B cell (primary cell): ENCODE results near the gene IKZF3. TPM values are rescaled to one million over a fixed set of nuclear protein-coding genes. Genes with fewer than 3 reads are reported as not detected.
A peak's percentile ranks its signal among the peaks of the same experiment; 100 is the strongest.
"Not testable (repeated sequence)": the region's sequence is repeated elsewhere in the genome, so short reads cannot be mapped to it uniquely, and the experiment has no call there.

ENCODE experiments used
- ATAC-seq: fragments of 200-7000 bp; cut with Tn5 transposase; one replicate; pipeline ENCODE4 v1.10.0; 2021; ENCODE audit warnings: low read depth, mild to moderate bottlenecking, moderate number of reproducible peaks, moderate library complexity
- CTCF ChIA-PET: fragments of 350-600 bp; sonication (Branson Sonifier 250); formaldehyde crosslinking; loops from one replicate; lab custom pipeline; 2021; ENCODE audit warnings: antibody characterized with exemption, inconsistent platforms; lab: Charles Lee
- POLR2A ChIA-PET: fragments of 350-600 bp; sonication (Branson Sonifier 250); formaldehyde crosslinking; loops from one replicate; lab custom pipeline; 2021; ENCODE audit warnings: antibody characterized with exemption; lab: Charles Lee
- DNase-seq: peaks from one replicate; pipeline ENCODE4 v3.0.0; 2013
- H2AFZ ChIP-seq: 2 replicates; pipeline ENCODE4 v1.6.1; 2012; ENCODE audit warnings: mild to moderate bottlenecking, low read depth, low read length; ENCODE audit not compliant: insufficient read depth, poor library complexity, severe bottlenecking
- H3K27ac ChIP-seq, 2 donors: 1 replicate in 1 of 2; 2 replicates in 1 of 2; pipeline ENCODE4 v1.5.1; 2012 to 2013; ENCODE audit warnings: low read length in 2 of 2, mild to moderate bottlenecking in 2 of 2, moderate library complexity in 1 of 2
- H3K27me3 ChIP-seq, 4 experiments: fragments of 200-600 bp in 1 of 4; sonication (generic) in 1 of 4; replicated peaks in 1 of 4; 1 replicate in 2 of 4; 2 replicates in 2 of 4; pipeline versions ENCODE4 v1.6.1 to v1.7.0; 2013 to 2016; ENCODE audit warnings: low read length in 3 of 4, mild to moderate bottlenecking in 2 of 4, mixed read lengths in 1 of 4, moderate library complexity in 1 of 4; ENCODE audit not compliant: insufficient read depth in 4 of 4, control insufficient read depth in 3 of 4; ENCODE audit errors: control extremely low read depth in 1 of 4
- H3K36me3 ChIP-seq, 2 experiments: replicated peaks in 1 of 2; 1 replicate in 1 of 2; 2 replicates in 1 of 2; pipeline versions ENCODE4 v1.6.1 to v1.7.1; 2013; ENCODE audit warnings: low read length in 1 of 2; ENCODE audit not compliant: insufficient read depth in 2 of 2, control insufficient read depth in 1 of 2; ENCODE audit errors: control extremely low read depth in 1 of 2, extremely low read depth in 1 of 2
- H3K4me1 ChIP-seq, 2 donors: fragments of 200-600 bp in 1 of 2; sonication (generic) in 1 of 2; 1 replicate in 1 of 2; 2 replicates in 1 of 2; pipeline versions ENCODE4 v1.5.1 to v1.6.1; 2013 to 2017; ENCODE audit warnings: low read length in 2 of 2; ENCODE audit not compliant: control insufficient read depth in 2 of 2, insufficient read depth in 2 of 2
- H3K4me2 ChIP-seq: replicated peaks from 2 replicates; pipeline ENCODE3; 2012; ENCODE audit warnings: mild to moderate bottlenecking, low read depth, low read length; ENCODE audit not compliant: poor library complexity, severe bottlenecking
- H3K4me3 ChIP-seq, 5 experiments: fragments of 200-600 bp in 1 of 5; sonication (generic) in 1 of 5; 1 replicate in 3 of 5; 2 replicates in 2 of 5; pipeline versions ENCODE4 v1.5.1 to v1.7.0; 2011 to 2016; ENCODE audit warnings: low read length in 4 of 5, mild to moderate bottlenecking in 4 of 5, low read depth in 2 of 5, control low read depth in 1 of 5, moderate library complexity in 1 of 5; ENCODE audit not compliant: insufficient read depth in 1 of 5; ENCODE audit errors: control extremely low read depth in 1 of 5, extremely low read depth in 1 of 5
- H3K79me2 ChIP-seq: fragments of 200-600 bp; sonication (generic); one replicate; pipeline ENCODE4 v1.6.0; 2016; ENCODE audit warnings: low read length; ENCODE audit not compliant: control insufficient read depth, insufficient read depth
- H3K9ac ChIP-seq: fragments of 200-600 bp; sonication (generic); 2 replicates; pipeline ENCODE4 v1.6.1; 2017; ENCODE audit warnings: mild to moderate bottlenecking, low read length, moderate library complexity
- H3K9me3 ChIP-seq, 3 donors: one replicate each; pipeline versions ENCODE4 v1.6.1 to v1.7.1; 2013; ENCODE audit warnings: low read length in 2 of 3; ENCODE audit not compliant: control insufficient read depth in 2 of 3, insufficient read depth in 1 of 3; ENCODE audit errors: control extremely low read depth in 1 of 3
- H4K20me1 ChIP-seq: 2 replicates; pipeline ENCODE4 v1.6.0; 2012; ENCODE audit warnings: mild to moderate bottlenecking, low read length; ENCODE audit not compliant: insufficient read depth, control insufficient read depth, poor library complexity, severe bottlenecking
- H3K27ac Mint-ChIP-seq: one replicate; pipeline ENCODE4 v1.8.0; 2021; ENCODE audit warnings: mixed read lengths
- H3K27me3 Mint-ChIP-seq: one replicate; pipeline ENCODE4 v1.8.0; 2021; ENCODE audit warnings: mixed read lengths
- H3K4me1 Mint-ChIP-seq: one replicate; pipeline ENCODE4 v1.8.0; 2021; ENCODE audit warnings: mixed read lengths
- H3K4me3 Mint-ChIP-seq: one replicate; pipeline ENCODE4 v1.8.0; 2021; ENCODE audit warnings: mixed read lengths
- H3K9me3 Mint-ChIP-seq: one replicate; pipeline ENCODE4 v1.8.0; 2022; ENCODE audit warnings: mixed read lengths; ENCODE audit not compliant: insufficient read depth
- EZH2 ChIP-seq: IDR thresholded peaks from 2 replicates; pipeline ENCODE4 v1.6.1; 2012; ENCODE audit warnings: borderline replicate concordance, low read depth, mild to moderate bottlenecking, moderate library complexity, low read length; ENCODE audit not compliant: insufficient read depth, poor library complexity, severe bottlenecking
- WGBS: methylation state at CpG from one replicate; pipeline ENCODE4 v1.1.5; 2013; ENCODE audit warnings: missing lambda C conversion rate; ENCODE audit not compliant: insufficient coverage; 5-methylcytosine and 5-hydroxymethylcytosine counted together
- intact Hi-C: fragments of 100-400 bp; cut with micrococcal nuclease; formaldehyde crosslinking; loops from one replicate; pipeline ENCODE4 v1.10.0; 2022
- polyA plus RNA-seq: library from polyadenylated mRNA; depleted of rRNA; stranded (reverse); fragments of >200 nt; gene quantifications from 2 replicates; pipeline ENCODE4 v1.2.3, GENCODE V29; 2012
- total RNA-seq, 2 donors: library from RNA; stranded (reverse); fragments of 120-200 nt in 1 of 2; gene quantifications; 1 replicate in 1 of 2; 2 replicates in 1 of 2; pipeline versions ENCODE4 v1.2.3 to v1.2.4, GENCODE V29; 2013 to 2022
- TF ChIP-seq, protein P1 (sequence below): fragments of 200-600 bp; IDR thresholded peaks from one replicate; pipeline ENCODE4 v1.8.0; 2022; ENCODE audit warnings: antibody characterized with exemption, mild to moderate bottlenecking

Gene IKZF3
- total and polyA plus RNA-seq, 2 donors (not counting 1 experiment from before 2014, with no cell fraction given) = 63.0 to 178 TPM

DNA sequence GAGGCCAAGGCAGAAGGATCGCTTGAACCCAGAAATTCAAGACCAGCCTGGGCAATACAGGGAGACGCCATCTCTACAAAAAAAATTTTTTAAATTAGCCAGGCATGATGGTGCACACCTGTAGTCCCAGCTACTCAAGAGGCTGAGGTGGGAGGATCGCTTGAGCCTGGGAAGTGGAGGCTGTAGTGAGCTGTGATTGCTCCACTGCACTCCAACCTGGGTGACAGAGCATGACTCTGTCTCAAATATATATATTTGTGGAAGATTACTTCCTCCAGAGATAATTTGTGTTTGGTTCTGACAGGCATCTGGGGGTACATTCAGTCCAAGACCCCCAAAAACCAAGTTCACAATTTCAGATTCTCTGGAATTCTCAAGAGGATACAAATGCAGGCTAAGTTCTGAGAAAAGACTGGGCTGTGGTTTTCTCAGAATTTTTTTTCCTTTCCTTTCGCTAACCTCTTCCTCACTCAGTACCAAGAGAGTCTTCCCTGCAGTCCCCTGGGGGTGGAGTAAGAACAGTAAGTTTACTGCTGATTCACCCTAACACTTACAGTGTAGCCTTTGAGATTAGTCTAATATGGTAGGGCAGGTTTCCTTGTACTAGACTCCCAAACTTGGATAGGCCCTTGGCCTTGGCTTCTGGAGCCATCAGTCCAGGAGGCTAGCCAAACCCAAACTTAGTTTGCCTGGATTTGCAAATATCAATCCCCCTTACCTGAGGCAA, 39.2 kb upstream of the IKZF3 start:
- Mint-ChIP-seq H3K9me3 (no peaks in the 10 kb centered on the region), H3K27ac (no peak overlapping the region), H3K4me3 (no peak overlapping the region), H3K27me3 (no peaks in the 10 kb centered on the region), H3K4me1 (peaks cover 3% of the 10 kb centered on the region)
- Histone ChIP-seq H3K36me3 (peaks cover 0 to 4% of the 10 kb centered on the region in 2 experiments), H2AFZ (no peak overlapping the region), H3K9me3 (no peaks in the 10 kb centered on the region), H3K27ac (peak overlapping the region in 1 of 2 donors; percentile 3), H4K20me1 (no peaks in the 10 kb centered on the region), H3K79me2 (no peaks in the 10 kb centered on the region), H3K27me3 (no peaks in the 10 kb centered on the region), H3K4me1 (peaks cover 3 to 6% of the 10 kb centered on the region in 2 donors), H3K4me3 (no peak overlapping the region), H3K4me2 (no peak overlapping the region), H3K9ac (no peak overlapping the region)
- ATAC-seq (no peak), DNase-seq (no peak)
- ChIA-PET CTCF (no interaction called here), POLR2A (no interaction called here)
- no peak for TF ChIP-seq EZH2
- TF ChIP-seq, protein P1, sequence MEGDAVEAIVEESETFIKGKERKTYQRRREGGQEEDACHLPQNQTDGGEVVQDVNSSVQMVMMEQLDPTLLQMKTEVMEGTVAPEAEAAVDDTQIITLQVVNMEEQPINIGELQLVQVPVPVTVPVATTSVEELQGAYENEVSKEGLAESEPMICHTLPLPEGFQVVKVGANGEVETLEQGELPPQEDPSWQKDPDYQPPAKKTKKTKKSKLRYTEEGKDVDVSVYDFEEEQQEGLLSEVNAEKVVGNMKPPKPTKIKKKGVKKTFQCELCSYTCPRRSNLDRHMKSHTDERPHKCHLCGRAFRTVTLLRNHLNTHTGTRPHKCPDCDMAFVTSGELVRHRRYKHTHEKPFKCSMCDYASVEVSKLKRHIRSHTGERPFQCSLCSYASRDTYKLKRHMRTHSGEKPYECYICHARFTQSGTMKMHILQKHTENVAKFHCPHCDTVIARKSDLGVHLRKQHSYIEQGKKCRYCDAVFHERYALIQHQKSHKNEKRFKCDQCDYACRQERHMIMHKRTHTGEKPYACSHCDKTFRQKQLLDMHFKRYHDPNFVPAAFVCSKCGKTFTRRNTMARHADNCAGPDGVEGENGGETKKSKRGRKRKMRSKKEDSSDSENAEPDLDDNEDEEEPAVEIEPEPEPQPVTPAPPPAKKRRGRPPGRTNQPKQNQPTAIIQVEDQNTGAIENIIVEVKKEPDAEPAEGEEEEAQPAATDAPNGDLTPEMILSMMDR = no peak
- intact Hi-C loops = no loop called here
- WGBS = 75% methylated on average over 2 of the region's 4 CpGs

DNA sequence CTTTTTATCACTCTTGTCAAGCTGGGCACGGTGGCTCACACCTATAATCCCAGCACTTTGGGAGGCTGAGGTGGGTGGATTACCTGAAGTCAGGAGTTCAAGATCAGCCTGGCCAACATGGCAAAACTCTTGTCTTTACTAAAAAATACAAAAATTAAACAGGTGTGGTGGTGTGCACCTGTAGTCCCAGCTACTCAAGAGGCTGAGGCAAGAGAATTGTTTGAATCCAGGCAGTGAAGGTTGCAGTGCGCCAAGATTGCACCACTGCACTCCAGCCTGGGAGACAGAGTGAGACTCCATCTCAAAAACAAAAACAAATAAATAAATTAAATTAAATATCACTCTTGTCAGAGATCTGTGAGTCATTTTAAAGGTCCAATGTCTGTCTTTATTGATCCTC, 37.9 kb upstream of the IKZF3 start:
- H3K27me3 Mint-ChIP-seq, H3K9me3 Mint-ChIP-seq, H3K9ac ChIP-seq, H3K27ac Mint-ChIP-seq, H3K4me3 ChIP-seq, H3K27ac ChIP-seq, H2AFZ ChIP-seq, H4K20me1 ChIP-seq, CTCF ChIA-PET, H3K4me2 ChIP-seq, H3K9me3 ChIP-seq, POLR2A ChIA-PET, intact Hi-C loops, H3K36me3 ChIP-seq, H3K4me1 Mint-ChIP-seq, H3K4me3 Mint-ChIP-seq, H3K79me2 ChIP-seq, ATAC-seq, H3K4me1 ChIP-seq, H3K27me3 ChIP-seq, DNase-seq: not testable (repeated sequence)
- WGBS = no CpG with 5 or more reads among the region's 2 CpGs
